HEK293 (cell line): ENCODE measurements around the gene CCNG1.
"Not testable (repeated sequence)": the region's sequence is repeated elsewhere in the genome, so short reads cannot be mapped to it uniquely, and the experiment has no call there.

Experiments
- CTCF ChIA-PET: fragments of 350-600 bp; formaldehyde crosslinking; extraction: SDS; loops from one replicate; lab custom pipeline; 2021; ENCODE audit warnings: antibody characterized with exemption; lab: Yijun Ruan, JAX
- POLR2A ChIA-PET: fragments of 300-600 bp; formaldehyde crosslinking; extraction: SDS; loops from one replicate; lab custom pipeline; 2020; ENCODE audit warnings: antibody characterized with exemption, inconsistent platforms; lab: Yijun Ruan, JAX
- H3K27ac ChIP-seq: fragments of 200-500 bp; sonication (Bioruptor generic); 2 replicates; pipeline ENCODE4 v1.5.1; 2014; ENCODE audit warnings: low read depth, low read length, control low read depth, inconsistent platforms; ENCODE audit errors: extremely low read depth
- H3K36me3 ChIP-seq, 2 experiments: fragments of 200-500 bp in 1 of 2; sonication (Bioruptor generic) in 1 of 2; 1 replicate in 1 of 2; 2 replicates in 1 of 2; pipeline ENCODE4 v1.5.1; 2014 to 2017; ENCODE audit warnings: inconsistent platforms in 2 of 2, low read length in 2 of 2; ENCODE audit not compliant: control insufficient read depth in 2 of 2, insufficient read depth in 1 of 2
- H3K4me1 ChIP-seq: fragments of 200-500 bp; sonication (Bioruptor generic); 2 replicates; pipeline ENCODE4 v1.5.1; 2014; ENCODE audit warnings: mild to moderate bottlenecking, low read length, inconsistent platforms; ENCODE audit not compliant: control insufficient read depth, insufficient read depth
- H3K4me3 ChIP-seq: 2 replicates; pipeline ENCODE4 v1.5.1; 2011; ENCODE audit warnings: low read depth, mild to moderate bottlenecking, control low read depth, low read length, moderate library complexity
- H3K9me3 ChIP-seq: fragments of 200-500 bp; sonication (Bioruptor generic); 2 replicates; pipeline ENCODE4 v1.5.1; 2014; ENCODE audit warnings: low read depth, low read length, inconsistent platforms; ENCODE audit not compliant: control insufficient read depth, insufficient read depth
- PRDM1 ChIP-seq: fragments of 450-650 bp; formaldehyde crosslinking; IDR thresholded peaks from 2 replicates; pipeline ENCODE4; 2016; ENCODE audit warnings: missing biosample characterization, missing genetic modification characterization
- REST ChIP-seq: fragments of 450-650 bp; formaldehyde crosslinking; IDR thresholded peaks from 2 replicates; pipeline ENCODE4 v1.5.1; 2016; ENCODE audit warnings: missing biosample characterization, missing genetic modification characterization
- SALL2 ChIP-seq: fragments of 450-650 bp; formaldehyde crosslinking; IDR thresholded peaks from 2 replicates; pipeline ENCODE4 v1.5.0; 2017; ENCODE audit warnings: missing biosample characterization, mild to moderate bottlenecking, missing genetic modification characterization, borderline replicate concordance
- WT1 ChIP-seq: fragments of 450-650 bp; formaldehyde crosslinking; IDR thresholded peaks from 2 replicates; pipeline ENCODE4 v1.5.1; 2016; ENCODE audit warnings: missing biosample characterization, missing genetic modification characterization
- ZBTB20 ChIP-seq: fragments of 450-650 bp; formaldehyde crosslinking; IDR thresholded peaks from 2 replicates; pipeline ENCODE4 v1.5.1; 2016; ENCODE audit warnings: missing biosample characterization, missing genetic modification characterization
- ZFP37 ChIP-seq: fragments of 450-650 bp; formaldehyde crosslinking; IDR thresholded peaks from 2 replicates; pipeline ENCODE4 v1.5.1; 2016; ENCODE audit warnings: missing biosample characterization, missing genetic modification characterization
- ZFP41 ChIP-seq: fragments of 450-650 bp; formaldehyde crosslinking; IDR thresholded peaks from 2 replicates; pipeline ENCODE4 v1.5.1; 2016; ENCODE audit warnings: missing biosample characterization, missing genetic modification characterization, borderline replicate concordance
- ZNF112 ChIP-seq: fragments of 450-650 bp; formaldehyde crosslinking; IDR thresholded peaks from 2 replicates; pipeline ENCODE4 v1.5.0; 2017; ENCODE audit warnings: missing biosample characterization, missing genetic modification characterization
- ZNF146 ChIP-seq: fragments of 450-650 bp; formaldehyde crosslinking; IDR thresholded peaks from 2 replicates; pipeline ENCODE4 v1.5.1; 2016; ENCODE audit warnings: missing biosample characterization, missing genetic modification characterization
- ZNF202 ChIP-seq: fragments of 450-650 bp; formaldehyde crosslinking; IDR thresholded peaks from 2 replicates; pipeline ENCODE4 v1.5.1; 2016; ENCODE audit warnings: missing biosample characterization, missing genetic modification characterization, borderline replicate concordance
- ZNF221 ChIP-seq: fragments of 450-650 bp; formaldehyde crosslinking; IDR thresholded peaks from 2 replicates; pipeline ENCODE4 v1.5.1; 2017; ENCODE audit warnings: missing biosample characterization, missing genetic modification characterization, borderline replicate concordance
- ZNF473 ChIP-seq: fragments of 450-650 bp; formaldehyde crosslinking; IDR thresholded peaks from 2 replicates; pipeline ENCODE4 v1.5.1; 2017; ENCODE audit warnings: missing biosample characterization, missing genetic modification characterization
- ZNF549 ChIP-seq: fragments of 450-650 bp; IDR thresholded peaks from 2 replicates; pipeline ENCODE4 v1.5.1; 2018; ENCODE audit warnings: missing biosample characterization, missing genetic modification characterization, mild to moderate bottlenecking, inconsistent platforms, moderate library complexity
- ZNF560 ChIP-seq: fragments of 450-650 bp; formaldehyde crosslinking; IDR thresholded peaks from 2 replicates; pipeline ENCODE4 v1.5.1; 2017; ENCODE audit warnings: missing biosample characterization, missing genetic modification characterization, borderline replicate concordance
- ZNF571 ChIP-seq: fragments of 450-650 bp; formaldehyde crosslinking; IDR thresholded peaks from 2 replicates; pipeline ENCODE4 v1.5.0; 2017; ENCODE audit warnings: missing biosample characterization, missing genetic modification characterization
- ZNF623 ChIP-seq: fragments of 450-650 bp; formaldehyde crosslinking; IDR thresholded peaks from 2 replicates; pipeline ENCODE4 v1.5.1; 2016; ENCODE audit warnings: missing biosample characterization, missing genetic modification characterization
- ZNF660 ChIP-seq: fragments of 450-650 bp; IDR thresholded peaks from 2 replicates; pipeline ENCODE4 v1.5.1; 2018; ENCODE audit warnings: missing biosample characterization, mild to moderate bottlenecking, missing genetic modification characterization
- ZNF776 ChIP-seq: fragments of 450-650 bp; formaldehyde crosslinking; IDR thresholded peaks from 2 replicates; pipeline ENCODE4 v1.5.0; 2017; ENCODE audit warnings: missing biosample characterization, missing genetic modification characterization, borderline replicate concordance
- TF ChIP-seq, protein P1 (sequence below): fragments of 450-650 bp; formaldehyde crosslinking; IDR thresholded peaks from 2 replicates; pipeline ENCODE4 v1.5.1; 2016; ENCODE audit warnings: missing biosample characterization, missing genetic modification characterization, low read depth
- TF ChIP-seq, protein P2 (sequence below): fragments of 450-650 bp; formaldehyde crosslinking; optimal IDR thresholded peaks from 2 replicates; pipeline ENCODE3; 2016; ENCODE audit warnings: missing biosample characterization, mild to moderate bottlenecking, missing genetic modification characterization

CCNG1 gene

GRCh38 chr5:163395792-163396191 lies 41.6 kb upstream of the CCNG1 start:
- no peaks in the 10 kb centered on the region for H3K9me3 ChIP-seq
- CTCF ChIA-PET: interaction anchor here (1.7 kb wide), 1 partner anchor 13 kb away, joined by 5 read pairs; no protein-coding TSS in a partner anchor
- H3K36me3 ChIP-seq: no peaks in the 10 kb centered on the region
- H3K27ac ChIP-seq: no peak overlapping the region
- TF ChIP-seq PRDM1 (tag by site-specific recombination) (no peak), ZNF549 (tag by site-specific recombination) (no peak), REST (tag by site-specific recombination) (peak; percentile 76), ZNF623 (tag by site-specific recombination) (no peak), ZNF660 (no peak), ZNF473 (tag by site-specific recombination) (no peak)
- TF ChIP-seq, protein P1, sequence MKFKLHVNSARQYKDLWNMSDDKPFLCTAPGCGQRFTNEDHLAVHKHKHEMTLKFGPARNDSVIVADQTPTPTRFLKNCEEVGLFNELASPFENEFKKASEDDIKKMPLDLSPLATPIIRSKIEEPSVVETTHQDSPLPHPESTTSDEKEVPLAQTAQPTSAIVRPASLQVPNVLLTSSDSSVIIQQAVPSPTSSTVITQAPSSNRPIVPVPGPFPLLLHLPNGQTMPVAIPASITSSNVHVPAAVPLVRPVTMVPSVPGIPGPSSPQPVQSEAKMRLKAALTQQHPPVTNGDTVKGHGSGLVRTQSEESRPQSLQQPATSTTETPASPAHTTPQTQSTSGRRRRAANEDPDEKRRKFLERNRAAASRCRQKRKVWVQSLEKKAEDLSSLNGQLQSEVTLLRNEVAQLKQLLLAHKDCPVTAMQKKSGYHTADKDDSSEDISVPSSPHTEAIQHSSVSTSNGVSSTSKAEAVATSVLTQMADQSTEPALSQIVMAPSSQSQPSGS (tag by site-specific recombination): no peak
- H3K4me1 ChIP-seq: no peaks in the 10 kb centered on the region
- POLR2A ChIA-PET: no interaction called here
- no peak overlapping the region for H3K4me3 ChIP-seq

- POLR2A ChIA-PET: not testable (repeated sequence)
- CTCF ChIA-PET: interaction anchor here (1.7 kb wide), 1 partner anchor 12 kb away, joined by 5 read pairs; no protein-coding TSS in a partner anchor
Measured at GRCh38 chr5:163396818-163397340, 40.5 kb upstream of the CCNG1 start.

GRCh38 chr5:163397354-163397753 lies 40.0 kb upstream of the CCNG1 start:
- CTCF ChIA-PET: interaction anchor here (0.8 to 1.7 kb wide), 2 partner anchors 12 to 50 kb away, joined by 4 to 5 read pairs; no protein-coding TSS in a partner anchor
- Histone ChIP-seq H3K9me3 (no peaks in the 10 kb centered on the region), H3K4me3 (no peak overlapping the region), H3K4me1 (no peaks in the 10 kb centered on the region), H3K36me3 (no peaks in the 10 kb centered on the region), H3K27ac (no peak overlapping the region)
- TF ChIP-seq ZNF146 (tag by site-specific recombination) (no peak), ZFP37 (tag by site-specific recombination) (no peak), ZNF776 (no peak), ZFP41 (tag by site-specific recombination) (no peak), ZNF623 (tag by site-specific recombination) (no peak), ZNF202 (tag by site-specific recombination) (no peak), ZNF560 (tag by site-specific recombination) (no peak), SALL2 (tag by site-specific recombination) (no peak), WT1 (tag by site-specific recombination) (no peak), ZBTB20 (tag by site-specific recombination) (no peak), ZNF660 (no peak), ZNF221 (tag by site-specific recombination) (no peak), ZNF112 (tag by site-specific recombination) (no peak), ZNF571 (tag by site-specific recombination) (no peak)
- TF ChIP-seq, protein P2, sequence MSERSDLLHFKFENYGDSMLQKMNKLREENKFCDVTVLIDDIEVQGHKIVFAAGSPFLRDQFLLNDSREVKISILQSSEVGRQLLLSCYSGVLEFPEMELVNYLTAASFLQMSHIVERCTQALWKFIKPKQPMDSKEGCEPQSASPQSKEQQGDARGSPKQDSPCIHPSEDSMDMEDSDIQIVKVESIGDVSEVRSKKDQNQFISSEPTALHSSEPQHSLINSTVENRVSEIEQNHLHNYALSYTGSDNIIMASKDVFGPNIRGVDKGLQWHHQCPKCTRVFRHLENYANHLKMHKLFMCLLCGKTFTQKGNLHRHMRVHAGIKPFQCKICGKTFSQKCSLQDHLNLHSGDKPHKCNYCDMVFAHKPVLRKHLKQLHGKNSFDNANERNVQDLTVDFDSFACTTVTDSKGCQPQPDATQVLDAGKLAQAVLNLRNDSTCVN (tag by site-specific recombination): no peak
- POLR2A ChIA-PET: no interaction called here

More at GRCh38 chr5:163396818-163397340, 40.5 kb upstream of the CCNG1 start:
- not testable (repeated sequence) for H3K9me3 ChIP-seq, H3K4me1 ChIP-seq, H3K36me3 ChIP-seq, H3K4me3 ChIP-seq, H3K27ac ChIP-seq
